IMR-90 (cell line): Measurements from ENCODE around the gene RIF1. TPM values are rescaled to one million over a fixed set of nuclear protein-coding genes. Genes with fewer than 3 reads are reported as not detected.

Experiments
- ATAC-seq: fragments of 200-7000 bp; cut with Tn5 transposase; 2 replicates; pipeline ENCODE4 v1.9.1; 2020; ENCODE audit warnings: low read depth, mild to moderate bottlenecking, moderate library complexity
- BruUV-seq: library from RNA; stranded (reverse); fragments of 400-500 nt; replicated peaks from 2 replicates; lab custom pipeline; 2021; lab: Mats Ljungman, UMichigan
- CTCF ChIA-PET: fragments of 300-600 bp; formaldehyde crosslinking; extraction: SDS; loops from one replicate; lab custom pipeline; 2021; ENCODE audit warnings: antibody characterized with exemption; lab: Yijun Ruan, JAX
- POLR2A ChIA-PET: fragments of 300-600 bp; sonication (Branson Sonifier 250); formaldehyde crosslinking; loops from one replicate; lab custom pipeline; 2022; ENCODE audit warnings: antibody characterized with exemption; ENCODE audit not compliant: unreplicated experiment; lab: Charles Lee
- DNase-seq: peaks from one replicate; pipeline ENCODE4 v3.0.0; 2013
- H2AFZ ChIP-seq: replicated peaks from 2 replicates; pipeline ENCODE3; 2013; ENCODE audit warnings: low read length, mild to moderate bottlenecking; ENCODE audit not compliant: poor library complexity
- H2AK5ac ChIP-seq: 2 replicates; pipeline ENCODE4 v1.6.1; 2013; ENCODE audit warnings: low read depth, low read length, inconsistent platforms
- H2AK9ac ChIP-seq: replicated peaks from 2 replicates; pipeline ENCODE3; 2013; ENCODE audit warnings: mild to moderate bottlenecking, low read depth, low read length, moderate library complexity; ENCODE audit not compliant: poor library complexity
- H2BK120ac ChIP-seq: 2 replicates; pipeline ENCODE4 v1.6.1; 2013; ENCODE audit warnings: low read depth, low read length, inconsistent platforms
- H2BK15ac ChIP-seq: 3 replicates; pipeline ENCODE4 v1.6.1; 2013; ENCODE audit warnings: low read depth, low read length, inconsistent platforms
- H2BK20ac ChIP-seq: 2 replicates; pipeline ENCODE4 v1.6.1; 2013; ENCODE audit warnings: low read depth, mild to moderate bottlenecking, inconsistent platforms, low read length, moderate library complexity
- H2BK5ac ChIP-seq: 2 replicates; pipeline ENCODE4 v1.6.1; 2013; ENCODE audit warnings: mild to moderate bottlenecking, low read depth, low read length, inconsistent platforms; ENCODE audit not compliant: poor library complexity, severe bottlenecking
- H3K14ac ChIP-seq: replicated peaks from 2 replicates; pipeline ENCODE4 v1.6.1; 2013; ENCODE audit warnings: low read depth, low read length, inconsistent platforms
- H3K18ac ChIP-seq: 2 replicates; pipeline ENCODE4 v1.6.1; 2013; ENCODE audit warnings: low read depth, low read length, control low read depth
- H3K23ac ChIP-seq: 2 replicates; pipeline ENCODE4 v1.6.1; 2013; ENCODE audit warnings: low read depth, low read length, inconsistent platforms
- H3K27ac ChIP-seq: 2 replicates; pipeline ENCODE4 v1.5.1; 2013; ENCODE audit warnings: mild to moderate bottlenecking, control low read depth, low read length; ENCODE audit not compliant: insufficient read depth
- H3K27me3 ChIP-seq: 2 replicates; pipeline ENCODE4 v1.6.1; 2013; ENCODE audit warnings: low read length; ENCODE audit not compliant: control insufficient read depth, insufficient read depth
- H3K36me3 ChIP-seq: 2 replicates; pipeline ENCODE4 v1.6.1; 2013; ENCODE audit warnings: low read length, mixed read lengths; ENCODE audit not compliant: control insufficient read depth, insufficient read depth
- H3K4ac ChIP-seq: 2 replicates; pipeline ENCODE4 v1.6.1; 2013; ENCODE audit warnings: low read depth, low read length, inconsistent platforms
- H3K4me1 ChIP-seq: 2 replicates; pipeline ENCODE4 v1.6.1; 2013; ENCODE audit warnings: low read length, mixed read lengths; ENCODE audit not compliant: control insufficient read depth, insufficient read depth
- H3K4me2 ChIP-seq: 2 replicates; pipeline ENCODE4 v1.6.1; 2013; ENCODE audit warnings: low read depth, mild to moderate bottlenecking, control low read depth, low read length, moderate library complexity
- H3K4me3 ChIP-seq: 2 replicates; pipeline ENCODE4 v1.5.1; 2013; ENCODE audit warnings: low read depth, mild to moderate bottlenecking, control low read depth, low read length, moderate library complexity; ENCODE audit not compliant: insufficient read depth
- H3K56ac ChIP-seq: 2 replicates; pipeline ENCODE4 v1.6.1; 2013; ENCODE audit warnings: low read length, inconsistent platforms; ENCODE audit not compliant: insufficient read depth; ENCODE audit errors: extremely low read depth
- H3K79me1 ChIP-seq, 2 experiments: 2 replicates each; pipeline ENCODE4 v1.6.1; 2013; ENCODE audit warnings: low read length in 2 of 2, inconsistent platforms in 1 of 2, low read depth in 1 of 2
- H3K9ac ChIP-seq: 2 replicates; pipeline ENCODE4 v1.6.1; 2013; ENCODE audit warnings: low read depth, low read length, control low read depth
- H3K9me1 ChIP-seq: 2 replicates; pipeline ENCODE4 v1.6.1; 2013; ENCODE audit warnings: low read length, inconsistent platforms; ENCODE audit not compliant: insufficient read depth
- H3K9me3 ChIP-seq: 2 replicates; pipeline ENCODE4 v1.6.1; 2013; ENCODE audit warnings: low read length; ENCODE audit not compliant: control insufficient read depth, insufficient read depth
- H4K20me1 ChIP-seq: 2 replicates; pipeline ENCODE4 v1.6.1; 2013; ENCODE audit warnings: low read length, inconsistent platforms; ENCODE audit not compliant: insufficient read depth
- H4K5ac ChIP-seq: 2 replicates; pipeline ENCODE4 v1.6.1; 2013; ENCODE audit warnings: mild to moderate bottlenecking, low read depth, low read length, control low read depth
- H4K8ac ChIP-seq, 2 experiments: 2 replicates each; pipeline ENCODE4 v1.6.1; 2013; ENCODE audit warnings: low read depth in 2 of 2, low read length in 2 of 2, control low read depth in 1 of 2, inconsistent platforms in 1 of 2
- H4K91ac ChIP-seq: 2 replicates; pipeline ENCODE4 v1.6.1; 2013; ENCODE audit warnings: low read depth, low read length, inconsistent platforms; ENCODE audit not compliant: insufficient read depth
- CHD1 ChIP-seq: IDR thresholded peaks from 2 replicates; pipeline ENCODE4 v1.6.1; 2012; ENCODE audit warnings: low read depth, low read length, improper control_type of control experiment
- MAFK ChIP-seq: IDR thresholded peaks from 2 replicates; pipeline ENCODE4 v1.6.1; 2012; ENCODE audit warnings: low read depth, low read length, improper control_type of control experiment
- NFE2L2 ChIP-seq: fragments of 150-350 bp; IDR thresholded peaks from 2 replicates; pipeline ENCODE4 v1.6.1; 2016; ENCODE audit warnings: low read depth, mild to moderate bottlenecking, low read length
- SMC3 ChIP-seq: fragments of 150-350 bp; IDR thresholded peaks from 2 replicates; pipeline ENCODE4 v1.6.1; 2016; ENCODE audit warnings: low read depth, mild to moderate bottlenecking, antibody characterized with exemption, low read length, moderate library complexity
- WGBS, 2 experiments: methylation state at CpG; one replicate each; pipeline versions ENCODE4 v1.1.5 to v1.1.7; 2013; ENCODE audit warnings: missing lambda C conversion rate in 2 of 2; ENCODE audit not compliant: insufficient read length in 1 of 2; ENCODE audit errors: extremely low coverage in 2 of 2; 5-methylcytosine and 5-hydroxymethylcytosine counted together
- dilution Hi-C: fragments of 300-500 bp; cut with HindIII; formaldehyde crosslinking; loops from one replicate; pipeline ENCODE4 v1.14.3; 2018; ENCODE audit warnings: low sequenced_read_pairs; ENCODE audit not compliant: unreplicated experiment
- in situ Hi-C: fragments of 300-500 bp; cut with MboI; formaldehyde crosslinking; loops from 3 replicates; pipeline ENCODE4 v1.14.3; 2019; ENCODE audit warnings: low sequenced_read_pairs, inconsistent platforms, mixed read lengths
- intact Hi-C: fragments of 100-400 bp; cut with micrococcal nuclease; formaldehyde crosslinking; loops from 2 replicates; pipeline ENCODE4 v1.10.0; 2022
- polyA plus RNA-seq, 3 experiments: library from polyadenylated mRNA; depleted of rRNA; stranded (reverse); fragments of >200 nt; gene quantifications; 2 replicates each; pipeline ENCODE4 v1.2.3, GENCODE V29; 2012; ENCODE audit warnings: low replicate concordance in 1 of 3
- total RNA-seq: library from RNA; depleted of rRNA; stranded (reverse); fragments of >200 nt; gene quantifications from 2 replicates; pipeline ENCODE4 v1.2.3, GENCODE V29; 2012

The RIF1 gene
- total and polyA plus RNA-seq, 2 of the 4 experiments (the other 2 are of a cell fraction), result 4.3 to 43.9 TPM

DNA sequence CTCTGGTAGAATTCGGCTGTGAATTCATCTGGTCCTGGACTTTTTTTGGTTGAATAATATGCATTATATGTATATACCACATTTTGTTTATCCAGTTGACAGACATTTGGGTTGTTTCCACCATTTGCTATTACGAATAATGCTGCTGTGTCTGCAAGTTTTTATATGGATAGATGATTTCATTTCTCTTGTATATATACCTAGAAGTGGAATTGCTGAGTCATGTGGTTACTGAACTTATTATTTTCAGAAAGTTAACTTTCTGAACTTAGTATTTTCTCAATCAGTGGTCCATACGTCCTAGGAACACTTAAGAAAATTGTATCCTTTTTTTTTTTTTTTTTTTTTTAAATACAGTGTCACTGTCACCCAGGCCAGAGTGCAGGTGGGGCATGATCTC, 63.3 kb downstream of the RIF1 start:
- peak overlapping the region; percentile 64; the same call in 1 of the 2 replicates for H3K27ac ChIP-seq
- BruUV-seq, result no TSS peak
- no peak overlapping the region for H2BK5ac ChIP-seq
- H3K36me3 ChIP-seq, result peaks cover 24% of the 10 kb centered on the region; the same call in 1 of the 2 replicates
- H4K5ac ChIP-seq, result no peak overlapping the region
- no peak overlapping the region for H2BK15ac ChIP-seq
- H3K4me1 ChIP-seq, result no peaks in the 10 kb centered on the region; the same call in 1 of the 2 replicates
- H4K91ac ChIP-seq, result no peak overlapping the region
- H3K79me1 ChIP-seq, result peaks cover 0 to 4% of the 10 kb centered on the region in 2 experiments; a peak in 1 of 4 replicates
- H3K27me3 ChIP-seq, result no peaks in the 10 kb centered on the region
- H3K4me3 ChIP-seq, result no peak overlapping the region
- H2BK20ac ChIP-seq, result no peak overlapping the region
- H3K4me2 ChIP-seq, result no peak overlapping the region
- ChIA-PET POLR2A (no interaction called here), CTCF (no interaction called here)
- WGBS, 2 experiments, result 71% methylated on average over 1 of the region's 3 CpGs; no CpG with 5 or more reads in 1 of the 2 experiments
- H3K14ac ChIP-seq, result no peak overlapping the region
- no peak overlapping the region for H2AFZ ChIP-seq
- H3K9ac ChIP-seq, result no peak overlapping the region
- H3K23ac ChIP-seq, result no peak overlapping the region
- H4K20me1 ChIP-seq, result no peaks in the 10 kb centered on the region
- H2AK5ac ChIP-seq, result no peak overlapping the region
- no peak overlapping the region for H2BK120ac ChIP-seq
- DNase-seq (peak; percentile 46), ATAC-seq (peak; percentile 29; the same call in 1 of the 2 replicates)
- dilution Hi-C loops, result no loop called here
- H3K18ac ChIP-seq, result no peak overlapping the region
- H3K56ac ChIP-seq, result no peak overlapping the region
- TF ChIP-seq MAFK (peak; percentile 90), CHD1 (no peak), SMC3 (no peak), NFE2L2 (peak; percentile 87)
- H3K4ac ChIP-seq, result no peak overlapping the region
- intact Hi-C loops, result no loop called here
- in situ Hi-C loops, result loop anchor here (25.0 kb wide), 1 partner anchor 1189 kb away; no protein-coding TSS in a partner anchor
- H4K8ac ChIP-seq, result no peak overlapping the region
- no peaks in the 10 kb centered on the region for H3K9me1 ChIP-seq
- no peak overlapping the region for H2AK9ac ChIP-seq
- H3K9me3 ChIP-seq, result no peaks in the 10 kb centered on the region
